K562 (cell line): ENCODE data around the gene IFNGR1. TPM values are rescaled to one million over a fixed set of nuclear protein-coding genes. Genes with fewer than 3 reads are reported as not detected.

Source experiments
- ATAC-seq: fragments of 200-7000 bp; cut with Tn5 transposase; 3 replicates; pipeline ENCODE4 v1.9.1; 2020; ENCODE audit warnings: moderate library complexity
- BruUV-seq: library from RNA; stranded (reverse); fragments of 400-500 nt; replicated peaks from 2 replicates; lab custom pipeline; 2021; lab: Mats Ljungman, UMichigan
- CTCF ChIA-PET: fragments of 300-600 bp; formaldehyde crosslinking; extraction: SDS; loops from one replicate; lab custom pipeline; 2021; ENCODE audit warnings: low intra/inter-chr PET ratio; lab: Yijun Ruan, JAX
- POLR2A ChIA-PET: fragments of 300-600, 350-650 bp; sonication (Branson Sonifier 250); formaldehyde crosslinking; extraction: SDS; loops from one replicate; lab custom pipeline; 2021; ENCODE audit warnings: antibody characterized with exemption, inconsistent platforms; lab: Yijun Ruan, JAX
- DNase-seq, 4 experiments: peaks; one replicate each; pipeline versions ENCODE4 v3.0.0 to v3.0.0-alpha.2; 2011 to 2018; ENCODE audit warnings: low spot score in 3 of 4, mixed read lengths in 3 of 4; ENCODE audit errors: extremely low read depth in 1 of 4
- FAIRE-seq: peaks from 2 replicates; lab custom pipeline; 2011; peaks lifted over from hg19 to GRCh38; lab: Jason Lieb, UNC
- H2AFZ ChIP-seq: 2 replicates; pipeline ENCODE4 v1.6.0; 2011; ENCODE audit warnings: low read depth, low read length, control low read depth, inconsistent platforms
- H3K27ac ChIP-seq: fragments of 200-600 bp; 3 replicates; pipeline ENCODE4 v1.8.0; 2011; ENCODE audit warnings: low read depth, mild to moderate bottlenecking, control low read depth, inconsistent platforms, low read length, moderate library complexity, mixed read lengths; ENCODE audit errors: extremely low read depth
- H3K27me3 ChIP-seq, 2 experiments: fragments of 300-600 bp in 1 of 2; 2 replicates in 1 of 2; 3 replicates in 1 of 2; pipeline versions ENCODE4 v1.6.0 to v1.8.0; 2011; ENCODE audit warnings: inconsistent platforms in 2 of 2, low read length in 2 of 2, mild to moderate bottlenecking in 1 of 2, mixed read lengths in 1 of 2, moderate library complexity in 1 of 2; ENCODE audit not compliant: control insufficient read depth in 2 of 2, insufficient read depth in 2 of 2
- H3K36me3 ChIP-seq: fragments of 300-600 bp; 3 replicates; pipeline ENCODE4 v1.8.0; 2011; ENCODE audit warnings: mild to moderate bottlenecking, low read length, inconsistent platforms; ENCODE audit not compliant: control insufficient read depth, insufficient read depth
- H3K4me1 ChIP-seq, 2 experiments: fragments of 200-600 bp in 1 of 2; replicated peaks in 1 of 2; 2 replicates in 1 of 2; 3 replicates in 1 of 2; pipeline versions ENCODE4 v1.5.1 to v1.8.0; 2011; ENCODE audit warnings: inconsistent platforms in 2 of 2, low read length in 2 of 2, mild to moderate bottlenecking in 1 of 2, mixed read lengths in 1 of 2, moderate library complexity in 1 of 2; ENCODE audit not compliant: control insufficient read depth in 2 of 2, insufficient read depth in 2 of 2
- H3K4me2 ChIP-seq: 2 replicates; pipeline ENCODE4 v1.6.1; 2011; ENCODE audit warnings: low read length, control low read depth, inconsistent platforms, mixed read lengths; ENCODE audit not compliant: insufficient read depth
- H3K4me3 ChIP-seq: fragments of 200-600 bp; sonication (generic), shearing (Covaris generic); 2 replicates; pipeline ENCODE4 v1.5.1; 2016; ENCODE audit warnings: control low read depth, inconsistent platforms
- H3K79me2 ChIP-seq: fragments of 200-600 bp; 3 replicates; pipeline ENCODE4 v1.8.0; 2011; ENCODE audit warnings: low read length, inconsistent platforms; ENCODE audit not compliant: control insufficient read depth, insufficient read depth
- H3K9ac ChIP-seq, 2 experiments: 2 replicates each; pipeline versions ENCODE4 v1.6.0 to v1.6.1; 2011; ENCODE audit warnings: low read depth in 2 of 2, low read length in 2 of 2, control low read depth in 1 of 2, inconsistent platforms in 1 of 2, mild to moderate bottlenecking in 1 of 2, mixed read lengths in 1 of 2; ENCODE audit not compliant: insufficient read depth in 1 of 2
- H3K9me1 ChIP-seq: one replicate; pipeline ENCODE4 v1.6.0; 2011; ENCODE audit warnings: inconsistent platforms, mild to moderate bottlenecking, low read length, moderate library complexity; ENCODE audit not compliant: control insufficient read depth, insufficient read depth
- H3K9me3 ChIP-seq: replicated peaks from 2 replicates; pipeline ENCODE4 v1.5.1; 2011; ENCODE audit warnings: low read depth, low read length, inconsistent platforms; ENCODE audit not compliant: control insufficient read depth, insufficient read depth
- H4K20me1 ChIP-seq: replicated peaks from 2 replicates; pipeline ENCODE4 v1.6.1; 2011; ENCODE audit warnings: low read length, inconsistent platforms, mixed read lengths; ENCODE audit not compliant: control insufficient read depth, insufficient read depth
- CEBPB ChIP-seq: fragments of 450-650 bp; IDR thresholded peaks from 2 replicates; pipeline ENCODE4 v1.6.1; 2016; ENCODE audit warnings: missing genetic modification characterization, missing compliant biosample characterization
- CEBPG ChIP-seq, 3 experiments: fragments of 200-800 bp in 1 of 3; sonication (Bioruptor generic) in 1 of 3; sonication (generic) in 1 of 3; formaldehyde crosslinking in 1 of 3; IDR thresholded peaks in 2 of 3; conservative IDR thresholded peaks in 1 of 3; 2 replicates each; pipeline versions ENCODE4 v1.6.1 to v1.8.0; 2016 to 2022; ENCODE audit warnings: missing compliant biosample characterization in 2 of 3, missing genetic modification characterization in 2 of 3, mild to moderate bottlenecking in 1 of 3, missing genetic modification reagents in 1 of 3
- ETV6 ChIP-seq, 3 experiments: fragments of 150-350 bp in 1 of 3; sonication (generic) in 1 of 3; formaldehyde crosslinking in 1 of 3; IDR thresholded peaks; 2 replicates each; pipeline versions ENCODE4 v1.6.1 to v1.8.0; 2014 to 2022; ENCODE audit warnings: borderline replicate concordance in 2 of 3, low read depth in 2 of 3, antibody characterized with exemption in 1 of 3, low read length in 1 of 3, mild to moderate bottlenecking in 1 of 3, missing genetic modification reagents in 1 of 3
- GMEB1 ChIP-seq: fragments of 250-450 bp; sonication (Bioruptor Pico); IDR thresholded peaks from 2 replicates; pipeline ENCODE4 v1.4.0; 2020; ENCODE audit warnings: mild to moderate bottlenecking
- ILK ChIP-seq: fragments of 450-650 bp; IDR thresholded peaks from 2 replicates; pipeline ENCODE4 v1.6.1; 2016; ENCODE audit warnings: missing genetic modification characterization, low read depth, mild to moderate bottlenecking, missing compliant biosample characterization, moderate library complexity, borderline replicate concordance
- PKNOX1 ChIP-seq: fragments of 450-650 bp; IDR thresholded peaks from 2 replicates; pipeline ENCODE4 v1.6.1; 2016
- ZBTB5 ChIP-seq: fragments of 450-650 bp; IDR thresholded peaks from 2 replicates; pipeline ENCODE4 v1.6.1; 2017; ENCODE audit warnings: antibody characterized with exemption
- ZNF347 ChIP-seq: fragments of 450-650 bp; formaldehyde crosslinking; IDR thresholded peaks from 2 replicates; pipeline ENCODE4 v1.4.0; 2020; ENCODE audit warnings: low read depth, mild to moderate bottlenecking, moderate library complexity
- ZNF41 ChIP-seq: fragments of 250-450 bp; sonication (Bioruptor Pico); conservative IDR thresholded peaks from 2 replicates; pipeline ENCODE4 v1.4.0; 2020; ENCODE audit warnings: mild to moderate bottlenecking
- WGBS: fragments of 100-300 bp; shearing (Covaris generic); methylation state at CpG from one replicate; pipeline ENCODE4 v1.1.6; 2016; ENCODE audit warnings: low coverage, mixed read lengths; ENCODE audit not compliant: insufficient coverage; ENCODE audit errors: missing lambda C conversion rate; 5-methylcytosine and 5-hydroxymethylcytosine counted together
- in situ Hi-C: fragments of 300-500 bp; cut with MboI; formaldehyde crosslinking; loops from 4 replicates; pipeline ENCODE4 v1.15.0; 2018; ENCODE audit warnings: inconsistent platforms, mixed read lengths
- intact Hi-C: fragments of 100-400 bp; cut with micrococcal nuclease; formaldehyde crosslinking; loops from 2 replicates; pipeline ENCODE4 v1.14.2; 2022
- polyA plus RNA-seq, 8 experiments: library from polyadenylated mRNA; depleted of rRNA in 4 of 8; stranded (reverse) in 5 of 8; unstranded in 3 of 8; fragments of >200 nt; fragmentation: Nextera tagmentation in 2 of 8; fragmentation: Illumina TruSeq in 1 of 8; extraction: Ambion mirVana in 2 of 8; extraction: Trizol in 1 of 8; gene quantifications; 2 replicates each; pipeline versions ENCODE4 v1.2.1 to v1.2.3, GENCODE V29; 2011 to 2014; ENCODE audit warnings: inconsistent platforms in 1 of 8, missing spikeins in 1 of 8
- total RNA-seq, 7 experiments: library from RNA; depleted of rRNA in 6 of 7; stranded (reverse); fragments of >200 nt in 6 of 7; fragmentation: Illumina TruSeq in 2 of 7; extraction: Trizol in 2 of 7; gene quantifications; 2 replicates each; pipeline versions ENCODE4 v1.2.1 to v1.2.3, GENCODE V29; 2011 to 2021; ENCODE audit warnings: low replicate concordance in 1 of 7
- TF ChIP-seq, protein P1 (sequence below): fragments of 250-450 bp; sonication (Bioruptor Pico); IDR thresholded peaks from 2 replicates; pipeline ENCODE4 v1.8.0; 2022; ENCODE audit warnings: inconsistent platforms, mild to moderate bottlenecking, moderate library complexity, borderline replicate concordance
- TF ChIP-seq, protein P2 (sequence below): fragments of 250-450 bp; sonication (Bioruptor Pico); IDR thresholded peaks from 2 replicates; pipeline ENCODE4 v1.8.0; 2022; ENCODE audit warnings: inconsistent platforms

The IFNGR1 gene
- total and polyA plus RNA-seq, 9 of the 15 experiments (the other 6 are each of a cell fraction or from before 2014, with no cell fraction given), result 14.7 to 47.0 (median 26.7) TPM

- Histone ChIP-seq H4K20me1 (peaks cover 4% of the 10 kb centered on the region; the same call in 1 of the 2 replicates), H3K4me1 (peaks cover 8 to 32% of the 10 kb centered on the region in 2 experiments; a peak in 4 of 5 replicates), H3K9me3 (peaks cover 6% of the 10 kb centered on the region), H3K27ac (no peak overlapping the region), H3K79me2 (peaks cover 87% of the 10 kb centered on the region), H3K27me3 (no peaks in the 10 kb centered on the region), H3K36me3 (peaks cover 5% of the 10 kb centered on the region; the same call in 2 of the 3 replicates), H2AFZ (no peak overlapping the region), H3K9ac (no peak overlapping the region), H3K9me1 (no peaks in the 10 kb centered on the region), H3K4me2 (no peak overlapping the region), H3K4me3 (no peak overlapping the region)
- in situ Hi-C loops (no loop called here), intact Hi-C loops (no loop called here)
- POLR2A ChIA-PET, result no interaction called here
- no peak for DNase-seq
- FAIRE-seq, result no peak
- no peak for TF ChIP-seq GMEB1 (CRISPR knock-in tag)
- TF ChIP-seq, protein P1, sequence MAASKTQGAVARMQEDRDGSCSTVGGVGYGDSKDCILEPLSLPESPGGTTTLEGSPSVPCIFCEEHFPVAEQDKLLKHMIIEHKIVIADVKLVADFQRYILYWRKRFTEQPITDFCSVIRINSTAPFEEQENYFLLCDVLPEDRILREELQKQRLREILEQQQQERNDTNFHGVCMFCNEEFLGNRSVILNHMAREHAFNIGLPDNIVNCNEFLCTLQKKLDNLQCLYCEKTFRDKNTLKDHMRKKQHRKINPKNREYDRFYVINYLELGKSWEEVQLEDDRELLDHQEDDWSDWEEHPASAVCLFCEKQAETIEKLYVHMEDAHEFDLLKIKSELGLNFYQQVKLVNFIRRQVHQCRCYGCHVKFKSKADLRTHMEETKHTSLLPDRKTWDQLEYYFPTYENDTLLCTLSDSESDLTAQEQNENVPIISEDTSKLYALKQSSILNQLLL (CRISPR knock-in tag), result 0 out of 2 replicates have a peak, but pooled peaks have one; percentile 19
- TF ChIP-seq PKNOX1, result no peak
- TF ChIP-seq, protein P2, sequence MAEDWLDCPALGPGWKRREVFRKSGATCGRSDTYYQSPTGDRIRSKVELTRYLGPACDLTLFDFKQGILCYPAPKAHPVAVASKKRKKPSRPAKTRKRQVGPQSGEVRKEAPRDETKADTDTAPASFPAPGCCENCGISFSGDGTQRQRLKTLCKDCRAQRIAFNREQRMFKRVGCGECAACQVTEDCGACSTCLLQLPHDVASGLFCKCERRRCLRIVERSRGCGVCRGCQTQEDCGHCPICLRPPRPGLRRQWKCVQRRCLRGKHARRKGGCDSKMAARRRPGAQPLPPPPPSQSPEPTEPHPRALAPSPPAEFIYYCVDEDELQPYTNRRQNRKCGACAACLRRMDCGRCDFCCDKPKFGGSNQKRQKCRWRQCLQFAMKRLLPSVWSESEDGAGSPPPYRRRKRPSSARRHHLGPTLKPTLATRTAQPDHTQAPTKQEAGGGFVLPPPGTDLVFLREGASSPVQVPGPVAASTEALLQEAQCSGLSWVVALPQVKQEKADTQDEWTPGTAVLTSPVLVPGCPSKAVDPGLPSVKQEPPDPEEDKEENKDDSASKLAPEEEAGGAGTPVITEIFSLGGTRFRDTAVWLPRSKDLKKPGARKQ (CRISPR knock-in tag), result 0 out of 2 replicates have a peak, but pooled peaks have one; percentile 35
- TF ChIP-seq ZNF41 (CRISPR knock-in tag), result no peak
- no peak for TF ChIP-seq ZNF347
- TF ChIP-seq ILK, result no peak
- no peak for TF ChIP-seq ETV6 (IDR thresholded peaks at IDR 0.05; ENCODE audit: borderline replicate concordance in 1 of 2, low read depth in 2 of 2, low read length in 1 of 2)
- TF ChIP-seq ETV6 (CRISPR knock-in tag; IDR thresholded peaks at IDR 0.05; ENCODE audit: borderline replicate concordance), result no peak
- peak; percentile 35; the same call in 1 of the 2 replicates for TF ChIP-seq CEBPB (tag)
- no peak for TF ChIP-seq CEBPG (CRISPR knock-in tag; IDR thresholded peaks at IDR 0.05)
- TF ChIP-seq CEBPG (tag; conservative IDR thresholded peaks at IDR 0.05 in 1 of 2, IDR thresholded peaks at IDR 0.05 in 1 of 2), result 0 out of 4 replicates have a peak, but pooled peaks of 1 of the 2 experiments have one; percentile 36
- no peak for TF ChIP-seq ZBTB5
- no TSS peak for BruUV-seq
- CTCF ChIA-PET, result no interaction called here
- ATAC-seq, result no peak
- 93% methylated on average over 3 of the region's 3 CpGs for WGBS
These were observed 4.3 kb downstream of the IFNGR1 start for GRCh38 chr6:137214931-137215330.
